ENCODE data around the gene SNX5. TPM values are rescaled to one million over a fixed set of nuclear protein-coding genes. Genes with fewer than 3 reads are reported as not detected.

The SNX5 gene
- total and polyA plus RNA-seq, 2 of the 8 experiments (the other 6 are each of a cell fraction or from before 2014, with no cell fraction given) = 155 to 194 TPM

DNA sequence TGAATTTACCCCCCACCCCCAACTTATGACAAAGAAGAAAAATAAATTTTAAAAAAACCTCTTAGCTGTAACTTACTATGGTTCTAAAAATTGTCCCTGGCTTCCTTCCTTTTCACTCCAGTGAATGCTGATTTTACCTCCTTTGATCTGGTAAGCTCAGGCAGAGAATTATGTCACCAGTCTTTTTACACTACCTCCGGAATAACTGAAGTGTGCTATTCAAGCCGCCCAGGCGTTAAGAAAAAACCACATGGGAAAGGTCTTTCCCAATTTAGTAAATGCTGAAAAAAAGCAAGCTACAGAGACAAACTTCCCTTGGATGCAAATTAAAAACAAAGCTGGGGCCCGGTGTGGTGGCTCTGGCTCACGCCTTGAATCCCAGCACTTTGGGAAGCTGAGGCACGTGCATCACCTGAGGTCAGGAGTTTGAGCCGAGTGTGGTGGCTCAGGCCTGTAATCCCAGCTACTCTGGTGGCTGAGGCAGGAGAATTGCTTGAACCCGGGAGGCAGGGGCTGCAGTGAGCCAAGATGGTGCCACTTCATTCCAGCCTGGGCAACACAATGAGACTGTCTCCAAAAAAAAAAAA lies 12.4 kb downstream of the SNX5 start (continued):
- TF ChIP-seq, protein P1, sequence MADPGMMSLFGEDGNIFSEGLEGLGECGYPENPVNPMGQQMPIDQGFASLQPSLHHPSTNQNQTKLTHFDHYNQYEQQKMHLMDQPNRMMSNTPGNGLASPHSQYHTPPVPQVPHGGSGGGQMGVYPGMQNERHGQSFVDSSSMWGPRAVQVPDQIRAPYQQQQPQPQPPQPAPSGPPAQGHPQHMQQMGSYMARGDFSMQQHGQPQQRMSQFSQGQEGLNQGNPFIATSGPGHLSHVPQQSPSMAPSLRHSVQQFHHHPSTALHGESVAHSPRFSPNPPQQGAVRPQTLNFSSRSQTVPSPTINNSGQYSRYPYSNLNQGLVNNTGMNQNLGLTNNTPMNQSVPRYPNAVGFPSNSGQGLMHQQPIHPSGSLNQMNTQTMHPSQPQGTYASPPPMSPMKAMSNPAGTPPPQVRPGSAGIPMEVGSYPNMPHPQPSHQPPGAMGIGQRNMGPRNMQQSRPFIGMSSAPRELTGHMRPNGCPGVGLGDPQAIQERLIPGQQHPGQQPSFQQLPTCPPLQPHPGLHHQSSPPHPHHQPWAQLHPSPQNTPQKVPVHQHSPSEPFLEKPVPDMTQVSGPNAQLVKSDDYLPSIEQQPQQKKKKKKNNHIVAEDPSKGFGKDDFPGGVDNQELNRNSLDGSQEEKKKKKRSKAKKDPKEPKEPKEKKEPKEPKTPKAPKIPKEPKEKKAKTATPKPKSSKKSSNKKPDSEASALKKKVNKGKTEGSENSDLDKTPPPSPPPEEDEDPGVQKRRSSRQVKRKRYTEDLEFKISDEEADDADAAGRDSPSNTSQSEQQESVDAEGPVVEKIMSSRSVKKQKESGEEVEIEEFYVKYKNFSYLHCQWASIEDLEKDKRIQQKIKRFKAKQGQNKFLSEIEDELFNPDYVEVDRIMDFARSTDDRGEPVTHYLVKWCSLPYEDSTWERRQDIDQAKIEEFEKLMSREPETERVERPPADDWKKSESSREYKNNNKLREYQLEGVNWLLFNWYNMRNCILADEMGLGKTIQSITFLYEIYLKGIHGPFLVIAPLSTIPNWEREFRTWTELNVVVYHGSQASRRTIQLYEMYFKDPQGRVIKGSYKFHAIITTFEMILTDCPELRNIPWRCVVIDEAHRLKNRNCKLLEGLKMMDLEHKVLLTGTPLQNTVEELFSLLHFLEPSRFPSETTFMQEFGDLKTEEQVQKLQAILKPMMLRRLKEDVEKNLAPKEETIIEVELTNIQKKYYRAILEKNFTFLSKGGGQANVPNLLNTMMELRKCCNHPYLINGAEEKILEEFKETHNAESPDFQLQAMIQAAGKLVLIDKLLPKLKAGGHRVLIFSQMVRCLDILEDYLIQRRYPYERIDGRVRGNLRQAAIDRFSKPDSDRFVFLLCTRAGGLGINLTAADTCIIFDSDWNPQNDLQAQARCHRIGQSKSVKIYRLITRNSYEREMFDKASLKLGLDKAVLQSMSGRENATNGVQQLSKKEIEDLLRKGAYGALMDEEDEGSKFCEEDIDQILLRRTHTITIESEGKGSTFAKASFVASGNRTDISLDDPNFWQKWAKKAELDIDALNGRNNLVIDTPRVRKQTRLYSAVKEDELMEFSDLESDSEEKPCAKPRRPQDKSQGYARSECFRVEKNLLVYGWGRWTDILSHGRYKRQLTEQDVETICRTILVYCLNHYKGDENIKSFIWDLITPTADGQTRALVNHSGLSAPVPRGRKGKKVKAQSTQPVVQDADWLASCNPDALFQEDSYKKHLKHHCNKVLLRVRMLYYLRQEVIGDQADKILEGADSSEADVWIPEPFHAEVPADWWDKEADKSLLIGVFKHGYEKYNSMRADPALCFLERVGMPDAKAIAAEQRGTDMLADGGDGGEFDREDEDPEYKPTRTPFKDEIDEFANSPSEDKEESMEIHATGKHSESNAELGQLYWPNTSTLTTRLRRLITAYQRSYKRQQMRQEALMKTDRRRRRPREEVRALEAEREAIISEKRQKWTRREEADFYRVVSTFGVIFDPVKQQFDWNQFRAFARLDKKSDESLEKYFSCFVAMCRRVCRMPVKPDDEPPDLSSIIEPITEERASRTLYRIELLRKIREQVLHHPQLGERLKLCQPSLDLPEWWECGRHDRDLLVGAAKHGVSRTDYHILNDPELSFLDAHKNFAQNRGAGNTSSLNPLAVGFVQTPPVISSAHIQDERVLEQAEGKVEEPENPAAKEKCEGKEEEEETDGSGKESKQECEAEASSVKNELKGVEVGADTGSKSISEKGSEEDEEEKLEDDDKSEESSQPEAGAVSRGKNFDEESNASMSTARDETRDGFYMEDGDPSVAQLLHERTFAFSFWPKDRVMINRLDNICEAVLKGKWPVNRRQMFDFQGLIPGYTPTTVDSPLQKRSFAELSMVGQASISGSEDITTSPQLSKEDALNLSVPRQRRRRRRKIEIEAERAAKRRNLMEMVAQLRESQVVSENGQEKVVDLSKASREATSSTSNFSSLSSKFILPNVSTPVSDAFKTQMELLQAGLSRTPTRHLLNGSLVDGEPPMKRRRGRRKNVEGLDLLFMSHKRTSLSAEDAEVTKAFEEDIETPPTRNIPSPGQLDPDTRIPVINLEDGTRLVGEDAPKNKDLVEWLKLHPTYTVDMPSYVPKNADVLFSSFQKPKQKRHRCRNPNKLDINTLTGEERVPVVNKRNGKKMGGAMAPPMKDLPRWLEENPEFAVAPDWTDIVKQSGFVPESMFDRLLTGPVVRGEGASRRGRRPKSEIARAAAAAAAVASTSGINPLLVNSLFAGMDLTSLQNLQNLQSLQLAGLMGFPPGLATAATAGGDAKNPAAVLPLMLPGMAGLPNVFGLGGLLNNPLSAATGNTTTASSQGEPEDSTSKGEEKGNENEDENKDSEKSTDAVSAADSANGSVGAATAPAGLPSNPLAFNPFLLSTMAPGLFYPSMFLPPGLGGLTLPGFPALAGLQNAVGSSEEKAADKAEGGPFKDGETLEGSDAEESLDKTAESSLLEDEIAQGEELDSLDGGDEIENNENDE (IDR thresholded peaks at IDR 0.05; ENCODE audit: insufficient replicate concordance, low read length) = no peak
- TF ChIP-seq SIX5 (IDR thresholded peaks at IDR 0.05; ENCODE audit: low read depth, low read length) = no peak
- no peak for TF ChIP-seq EGR1 (IDR thresholded peaks at IDR 0.05; ENCODE audit: borderline replicate concordance, low read depth, low read length)
- TF ChIP-seq, protein P2, sequence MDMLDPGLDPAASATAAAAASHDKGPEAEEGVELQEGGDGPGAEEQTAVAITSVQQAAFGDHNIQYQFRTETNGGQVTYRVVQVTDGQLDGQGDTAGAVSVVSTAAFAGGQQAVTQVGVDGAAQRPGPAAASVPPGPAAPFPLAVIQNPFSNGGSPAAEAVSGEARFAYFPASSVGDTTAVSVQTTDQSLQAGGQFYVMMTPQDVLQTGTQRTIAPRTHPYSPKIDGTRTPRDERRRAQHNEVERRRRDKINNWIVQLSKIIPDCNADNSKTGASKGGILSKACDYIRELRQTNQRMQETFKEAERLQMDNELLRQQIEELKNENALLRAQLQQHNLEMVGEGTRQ (IDR thresholded peaks at IDR 0.05; ENCODE audit: low read length) = no peak
- no peak for TF ChIP-seq SUZ12 (IDR thresholded peaks at IDR 0.05; ENCODE audit: low read length)
- no peak for TF ChIP-seq JUN (IDR thresholded peaks at IDR 0.05; ENCODE audit: low read depth, low read length)
- TF ChIP-seq CBX5 (IDR thresholded peaks at IDR 0.05; ENCODE audit: low read depth, low read length) = no peak
- no peak for TF ChIP-seq EP300 (IDR thresholded peaks at IDR 0.05; ENCODE audit: borderline replicate concordance in 1 of 2, low read depth in 2 of 2, low read length in 2 of 2)
- TF ChIP-seq BACH1 (IDR thresholded peaks at IDR 0.05; ENCODE audit: low read length) = no peak
- no peak for TF ChIP-seq NANOG (IDR thresholded peaks at IDR 0.05; ENCODE audit: insufficient read depth, low read depth, low read length, poor library complexity, severe bottlenecking)
